DND-41 (cell line): ENCODE data around the gene SELENOP.

Experiments used
- EZH2 ChIP-seq: IDR thresholded peaks from 3 replicates; pipeline ENCODE4 v1.6.1; 2012; ENCODE audit warnings: borderline replicate concordance, low read depth, mild to moderate bottlenecking, moderate library complexity, low read length, inconsistent platforms; ENCODE audit not compliant: severe bottlenecking
- TF ChIP-seq, protein P1 (sequence below): IDR thresholded peaks from 2 replicates; pipeline ENCODE4 v1.5.1; 2012; ENCODE audit warnings: borderline replicate concordance, low read length, moderate library complexity, mild to moderate bottlenecking; ENCODE audit not compliant: poor library complexity, severe bottlenecking; ENCODE audit errors: extremely low read depth

DNA sequence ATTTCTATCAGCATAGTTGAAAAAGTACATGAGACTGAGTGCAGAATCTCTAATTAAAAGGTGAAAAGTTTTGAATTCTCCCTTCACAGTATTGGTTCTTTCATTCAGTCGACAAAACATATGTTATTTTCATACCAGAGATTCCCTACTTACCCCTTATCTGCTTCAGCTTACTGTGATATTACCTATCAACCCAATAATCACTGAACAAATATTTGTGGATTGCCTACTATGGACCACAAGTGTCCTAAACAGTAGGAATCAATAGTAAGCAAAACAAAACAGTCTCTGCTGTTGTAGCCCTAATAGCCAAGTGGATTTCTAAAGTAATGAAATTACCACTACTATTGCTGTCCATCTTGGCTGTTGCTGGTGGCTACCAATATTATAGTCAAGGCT is 43.6 kb downstream of the SELENOP start:
- TF ChIP-seq, protein P1, sequence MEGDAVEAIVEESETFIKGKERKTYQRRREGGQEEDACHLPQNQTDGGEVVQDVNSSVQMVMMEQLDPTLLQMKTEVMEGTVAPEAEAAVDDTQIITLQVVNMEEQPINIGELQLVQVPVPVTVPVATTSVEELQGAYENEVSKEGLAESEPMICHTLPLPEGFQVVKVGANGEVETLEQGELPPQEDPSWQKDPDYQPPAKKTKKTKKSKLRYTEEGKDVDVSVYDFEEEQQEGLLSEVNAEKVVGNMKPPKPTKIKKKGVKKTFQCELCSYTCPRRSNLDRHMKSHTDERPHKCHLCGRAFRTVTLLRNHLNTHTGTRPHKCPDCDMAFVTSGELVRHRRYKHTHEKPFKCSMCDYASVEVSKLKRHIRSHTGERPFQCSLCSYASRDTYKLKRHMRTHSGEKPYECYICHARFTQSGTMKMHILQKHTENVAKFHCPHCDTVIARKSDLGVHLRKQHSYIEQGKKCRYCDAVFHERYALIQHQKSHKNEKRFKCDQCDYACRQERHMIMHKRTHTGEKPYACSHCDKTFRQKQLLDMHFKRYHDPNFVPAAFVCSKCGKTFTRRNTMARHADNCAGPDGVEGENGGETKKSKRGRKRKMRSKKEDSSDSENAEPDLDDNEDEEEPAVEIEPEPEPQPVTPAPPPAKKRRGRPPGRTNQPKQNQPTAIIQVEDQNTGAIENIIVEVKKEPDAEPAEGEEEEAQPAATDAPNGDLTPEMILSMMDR, result no peak
- TF ChIP-seq EZH2, result no peak
